Hepatocyte (in vitro differentiated cells): ENCODE data around the gene PLAC8L1.

Source experiments
- CTCF ChIP-seq: fragments of 200-600 bp; sonication (generic); IDR thresholded peaks from 2 replicates; pipeline ENCODE4 v1.5.1; 2016; ENCODE audit warnings: antibody characterized with exemption, mild to moderate bottlenecking; ENCODE audit not compliant: poor library complexity
- EZH2 ChIP-seq: fragments of 200-600 bp; sonication (generic); IDR thresholded peaks from 2 replicates; pipeline ENCODE4 v1.6.1; 2016; ENCODE audit warnings: antibody characterized with exemption, mild to moderate bottlenecking, borderline replicate concordance

GRCh38 chr5:146081556-146081955 lies 23.8 kb downstream of the PLAC8L1 start:
- TF ChIP-seq EZH2 (no peak), CTCF (no peak)
